GM03348 (cell line): ENCODE data around the gene GRIP1.

Experiments used
- DNase-seq: peaks from one replicate; pipeline ENCODE4 v3.0.0; 2012; ENCODE audit warnings: low spot score

Gene GRIP1

DNA sequence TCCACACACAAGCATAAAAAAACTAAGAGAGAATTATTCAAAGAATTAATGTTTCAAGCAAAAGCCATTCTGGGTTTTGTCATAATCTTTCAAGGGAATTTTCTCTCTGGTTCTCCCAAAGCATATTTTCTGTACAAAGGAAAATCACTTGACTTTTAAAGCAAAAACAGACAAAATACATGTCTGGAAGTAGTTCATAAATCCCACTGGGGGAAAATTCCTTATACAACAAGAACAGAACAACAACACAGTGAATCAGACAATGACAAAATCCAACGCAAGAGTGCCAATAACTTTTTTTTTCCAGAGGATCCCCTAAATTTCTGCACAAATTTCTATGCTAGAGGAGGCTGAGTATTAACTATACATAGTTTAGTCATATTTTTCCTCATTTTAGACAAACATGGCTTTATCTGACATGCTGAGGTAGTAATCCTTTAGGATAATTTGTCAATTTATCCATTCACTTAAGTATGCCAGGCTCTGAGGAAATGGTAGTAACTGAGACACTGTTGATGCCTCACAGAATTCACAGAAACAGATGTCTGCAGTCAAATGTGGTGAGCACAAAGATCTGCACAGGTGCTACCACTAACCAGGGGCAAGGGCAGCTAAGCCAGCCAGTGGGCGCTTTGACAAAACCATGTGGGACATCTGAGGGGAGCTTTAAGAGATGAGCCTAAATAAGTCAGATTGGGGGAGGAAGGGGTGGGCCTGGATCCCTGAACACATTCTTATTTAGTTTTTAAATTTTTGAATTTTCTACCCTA, 38.0 kb downstream of the GRIP1 start:
- no peak for DNase-seq

DNA sequence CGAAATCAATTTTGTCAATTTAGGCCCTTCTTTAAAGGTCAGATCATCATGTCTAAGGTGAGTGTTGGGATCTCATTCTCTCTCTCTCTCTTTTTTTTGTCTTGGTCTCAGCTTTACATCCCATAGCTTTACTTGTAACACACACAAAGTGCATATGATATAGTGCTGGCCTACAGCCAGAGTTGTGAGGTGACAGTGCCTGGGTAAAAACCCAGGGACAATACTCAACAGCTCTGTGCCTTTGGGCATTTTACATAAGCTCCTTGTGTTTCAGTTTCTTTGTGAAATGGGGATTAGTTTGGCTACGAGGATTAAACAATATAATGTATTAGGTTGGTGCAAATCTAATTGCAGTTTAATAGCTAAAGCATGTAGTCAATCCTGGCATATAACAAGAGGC, 40.2 kb downstream of the GRIP1 start:
- no peak for DNase-seq

DNA sequence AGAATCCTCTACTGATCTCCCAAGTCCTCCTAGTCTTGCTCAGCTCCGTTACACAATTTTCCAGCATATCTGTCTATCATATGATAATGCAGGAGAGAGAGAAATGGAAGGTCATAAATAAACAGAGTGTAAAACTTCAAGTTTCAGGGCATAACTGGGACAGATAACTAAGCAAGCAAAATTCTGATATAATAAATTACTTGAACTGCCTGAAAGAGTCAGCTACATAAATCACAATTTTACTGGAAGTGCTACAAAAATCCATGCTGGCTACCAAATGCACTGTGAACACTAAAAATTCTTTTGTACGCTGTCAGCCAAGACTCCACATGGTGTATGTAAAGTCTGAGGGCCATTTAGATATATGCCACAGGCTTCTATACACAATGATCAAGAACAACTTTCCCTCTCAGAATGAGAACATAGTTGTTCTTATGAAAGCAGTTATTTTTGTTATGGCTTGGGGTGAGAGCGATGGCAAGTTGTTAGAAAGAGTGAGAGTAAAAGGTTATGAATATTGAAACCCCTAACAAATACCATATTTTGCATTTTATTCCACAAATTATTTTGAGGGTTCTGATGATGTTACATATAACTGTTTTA, 41.1 kb downstream of the GRIP1 start:
- no peak for DNase-seq

DNA sequence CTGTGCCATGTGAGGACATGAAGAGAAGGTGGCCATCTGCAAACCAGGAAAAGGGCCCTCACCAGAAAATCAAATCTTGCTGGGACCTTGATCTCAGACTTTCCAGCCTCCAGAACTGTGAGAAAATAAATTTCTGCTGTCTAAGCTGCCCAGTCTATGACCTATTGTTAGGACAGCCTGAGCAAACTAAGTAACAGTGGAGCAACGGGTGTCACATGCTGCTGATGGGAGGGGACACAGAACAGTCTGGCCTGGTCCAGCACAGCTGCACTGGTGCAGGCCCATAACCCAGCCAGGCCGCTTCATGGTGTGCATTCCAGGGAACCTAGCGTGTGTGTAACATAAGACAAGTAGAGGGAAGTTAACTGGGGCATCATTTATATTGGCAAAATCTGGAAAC, 42.1 kb downstream of the GRIP1 start:
- DNase-seq, result no peak

DNA sequence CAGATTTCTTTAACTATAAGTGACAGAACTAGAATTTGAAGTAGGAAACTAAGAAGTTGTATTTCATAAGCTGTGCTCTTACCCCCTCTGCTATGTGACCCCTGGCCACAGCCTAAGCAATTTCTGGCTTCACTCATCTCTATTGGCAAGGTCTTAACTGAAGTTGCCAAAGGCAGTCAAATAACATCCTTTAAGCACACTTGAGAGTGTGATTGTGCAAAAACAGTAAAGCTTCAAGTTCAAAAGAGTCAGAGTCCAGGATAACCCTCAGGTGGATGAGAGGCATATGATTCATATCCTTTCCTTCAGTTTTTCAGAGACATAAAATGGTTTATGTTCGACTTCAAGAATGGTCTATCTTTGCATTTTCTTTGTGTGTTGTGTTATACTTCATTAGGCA, 45.2 kb downstream of the GRIP1 start:
- no peak for DNase-seq

DNA sequence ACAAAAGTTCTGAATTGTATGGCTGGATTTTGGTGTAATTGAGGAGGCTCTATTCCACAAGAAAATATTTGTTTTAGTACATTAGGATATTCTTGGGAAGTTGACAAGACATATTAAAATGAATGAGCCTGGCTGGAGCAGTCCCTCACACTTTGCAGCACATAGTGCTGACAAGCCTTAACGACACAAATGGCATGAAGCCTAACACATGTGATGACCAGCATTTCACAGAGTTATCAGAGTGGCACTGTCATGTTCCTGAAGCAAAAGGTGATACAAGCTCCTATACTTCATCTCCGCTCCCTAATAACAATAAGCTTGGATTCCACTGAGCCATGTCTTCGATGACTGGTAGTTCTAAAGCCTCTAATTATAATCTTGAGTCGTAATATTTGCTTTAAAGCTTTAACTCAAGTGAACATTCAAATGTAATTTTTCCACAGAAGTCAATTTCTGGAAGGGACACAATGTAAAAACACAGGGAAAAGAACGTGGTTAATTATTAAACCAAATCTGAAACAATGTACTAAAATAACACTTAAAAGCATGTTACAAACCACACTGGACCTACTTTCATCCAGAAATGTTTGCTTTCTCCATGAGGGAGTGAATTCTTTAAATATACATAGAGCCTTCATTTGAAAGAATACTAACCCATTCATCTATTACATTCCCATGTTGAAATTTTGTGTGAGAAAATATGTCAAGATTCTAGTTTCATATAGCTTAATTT, 49.6 kb downstream of the GRIP1 start:
- no peak for DNase-seq

DNA sequence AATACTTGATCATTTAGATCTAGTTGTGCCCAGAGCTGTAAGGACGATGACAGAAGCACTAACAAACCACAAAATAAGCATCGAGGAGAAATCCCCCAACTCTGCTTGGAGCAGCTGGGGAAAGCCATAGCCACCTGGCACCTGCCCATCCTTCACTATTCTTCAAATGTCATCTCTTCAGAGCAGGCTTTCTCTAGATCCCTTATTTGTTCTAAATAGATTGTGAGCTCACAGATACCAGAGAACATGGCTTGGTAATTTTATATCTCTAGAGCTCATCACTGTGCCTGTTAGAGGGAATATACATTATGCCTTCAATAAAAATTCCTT, 50.9 kb downstream of the GRIP1 start:
- DNase-seq, result no peak

DNA sequence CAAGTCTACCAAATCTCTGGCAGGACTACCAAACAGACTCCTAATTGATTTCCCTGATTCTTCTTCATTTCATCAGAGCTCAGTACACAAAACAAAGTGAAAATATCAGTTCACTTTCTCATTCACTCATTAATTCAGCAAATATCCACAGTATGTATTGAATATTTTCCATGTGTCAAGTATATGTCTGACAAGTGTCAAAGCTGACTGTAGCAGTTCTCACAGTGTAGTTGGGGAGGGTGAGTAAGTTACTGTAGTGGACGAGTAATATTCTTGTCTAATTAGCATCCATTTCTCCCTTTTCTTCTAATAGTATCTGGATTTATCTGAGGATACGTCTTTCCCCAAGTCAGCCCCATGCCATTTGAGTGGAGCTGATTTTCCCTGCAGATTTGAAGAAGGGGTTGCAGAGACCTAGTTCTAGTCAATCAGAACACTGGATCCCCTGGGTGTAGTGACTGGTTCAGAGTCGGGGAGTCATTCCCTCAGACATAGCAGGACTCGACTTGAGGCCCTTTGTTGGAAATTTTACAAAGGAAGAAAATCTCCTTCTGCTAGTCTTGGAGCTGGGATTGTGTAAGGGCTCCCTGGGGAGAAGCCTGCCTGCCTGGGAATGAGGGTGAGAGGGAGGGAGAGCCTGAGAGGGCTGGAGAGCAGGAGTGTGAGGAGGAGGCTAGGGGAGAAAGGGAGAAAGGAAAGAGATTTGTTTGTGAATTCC, 51.4 kb downstream of the GRIP1 start:
- peak; percentile 49 for DNase-seq

DNA sequence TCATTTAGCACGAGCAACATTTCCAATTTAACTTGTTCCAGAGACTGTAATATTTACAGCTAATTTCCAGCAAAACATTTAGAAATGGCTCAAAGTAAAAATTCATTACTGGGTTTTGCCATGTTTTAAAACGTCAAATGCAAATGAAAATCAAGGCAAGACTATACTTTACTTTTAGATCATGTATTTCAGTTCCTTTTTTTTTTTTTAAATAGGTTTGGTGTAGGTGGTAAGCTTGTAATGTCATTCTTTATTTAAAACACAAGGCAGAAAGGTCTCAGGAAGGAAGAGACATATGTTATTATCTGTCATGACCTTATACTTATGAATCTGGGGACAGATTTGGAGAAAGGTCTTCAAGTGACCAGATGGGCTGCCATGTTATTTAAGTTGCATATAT, 54.1 kb downstream of the GRIP1 start:
- DNase-seq, result no peak

DNA sequence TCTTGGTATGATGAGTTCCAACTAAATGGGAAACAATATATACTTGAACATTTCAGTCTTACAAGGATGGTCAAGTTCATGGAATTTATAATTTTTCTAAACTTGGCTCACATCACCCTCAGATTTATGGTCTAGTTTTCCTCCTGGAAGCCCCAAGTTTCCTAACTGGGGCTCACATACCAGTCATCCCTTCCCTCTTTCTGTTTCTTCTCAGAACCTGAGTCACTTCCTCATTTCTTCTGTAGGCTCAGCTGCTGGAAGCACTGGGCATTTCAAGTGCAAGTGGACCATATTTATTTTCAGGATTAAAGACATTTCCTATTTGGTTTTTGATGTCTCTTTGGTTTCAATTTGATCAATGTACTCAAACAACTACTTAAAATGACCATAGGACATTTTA, 55.4 kb downstream of the GRIP1 start:
- DNase-seq, result peak; percentile 13

DNA sequence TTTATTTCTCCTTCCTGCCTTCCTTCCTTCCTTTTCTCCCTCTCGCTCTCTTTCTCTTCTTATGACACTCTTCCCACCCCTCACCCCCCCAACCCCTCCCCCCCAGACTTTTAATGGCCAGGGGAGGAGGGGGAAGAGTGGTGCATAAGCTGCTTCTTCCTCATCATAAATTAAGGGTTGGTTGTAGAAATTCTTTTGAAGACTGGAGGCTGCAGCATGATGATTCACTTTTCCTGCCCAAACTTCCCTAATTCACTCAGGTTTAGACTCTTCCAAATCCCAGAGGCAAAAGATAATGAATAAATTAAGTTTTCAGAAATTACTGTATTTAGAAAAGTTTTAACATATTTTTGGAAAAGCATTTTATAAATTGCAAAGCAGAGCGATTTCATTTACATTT, 58.2 kb downstream of the GRIP1 start:
- DNase-seq, result no peak

DNA sequence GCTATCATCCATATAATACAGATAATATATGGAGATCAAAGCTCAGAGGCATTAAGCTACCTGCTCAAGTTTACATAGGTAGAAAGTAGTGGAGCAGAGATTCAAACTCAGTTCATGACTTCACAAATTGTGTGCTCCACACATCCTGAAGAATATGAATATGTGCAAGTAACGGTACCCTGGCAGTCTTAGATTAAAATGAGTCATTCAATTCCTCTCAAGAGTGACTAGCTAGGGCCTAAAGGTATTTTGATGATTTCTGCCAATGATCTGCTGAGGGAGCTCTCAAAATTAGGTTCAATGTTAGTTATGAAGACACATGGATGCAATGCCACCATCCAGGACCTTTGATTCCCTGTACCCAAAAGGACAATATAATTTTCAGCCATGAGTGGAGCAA, 58.9 kb downstream of the GRIP1 start:
- DNase-seq, result no peak

DNA sequence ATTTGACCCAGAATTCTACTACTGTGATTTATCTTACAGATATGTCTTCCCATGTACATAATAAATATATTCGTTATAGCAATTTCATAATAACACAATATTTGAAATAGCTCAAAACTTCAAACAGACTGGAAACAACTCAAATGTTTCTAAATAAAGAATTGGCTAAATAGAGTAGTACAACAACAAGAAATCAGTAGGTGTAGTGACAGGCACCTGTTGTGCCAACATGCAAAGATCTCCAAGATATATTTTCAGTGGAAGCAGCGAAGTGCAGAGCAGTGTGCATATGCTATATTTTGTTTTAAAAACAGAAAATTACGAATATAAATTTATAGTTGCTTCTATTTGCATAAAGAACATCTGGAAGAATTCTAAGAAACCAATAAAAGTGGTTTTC, 60.9 kb downstream of the GRIP1 start:
- no peak for DNase-seq

DNA sequence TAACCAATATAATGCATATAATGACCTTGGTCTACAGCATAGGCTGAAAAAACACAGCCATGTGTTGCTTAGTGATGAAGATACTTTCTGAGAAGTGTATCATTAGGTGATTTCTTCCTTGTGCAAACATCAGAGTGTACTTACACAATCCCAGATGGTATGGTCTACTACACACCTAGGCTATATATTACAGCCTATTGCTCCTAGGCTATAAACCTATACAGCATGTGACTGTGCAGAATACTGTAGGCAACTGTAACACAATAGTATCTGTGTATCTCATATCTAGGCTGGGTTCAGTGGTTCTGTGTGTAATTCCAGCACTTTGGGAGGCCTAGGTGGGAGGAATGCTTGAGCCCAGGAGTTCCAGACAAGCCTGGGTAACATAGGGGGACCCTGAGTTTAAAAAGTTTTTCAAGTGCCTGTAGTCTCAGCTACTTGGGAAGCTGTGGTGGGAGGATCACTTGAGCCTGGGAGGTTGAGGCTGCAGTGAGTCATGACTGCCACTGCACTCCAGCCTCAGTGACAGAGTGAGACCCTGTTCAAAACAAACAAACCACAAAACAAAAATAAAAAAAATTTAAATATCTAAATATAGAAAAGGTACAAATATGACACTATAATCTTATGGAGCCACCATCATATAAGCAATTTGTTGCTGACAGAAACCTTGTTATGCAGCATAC, 66.6 kb downstream of the GRIP1 start:
- DNase-seq, result no peak

DNA sequence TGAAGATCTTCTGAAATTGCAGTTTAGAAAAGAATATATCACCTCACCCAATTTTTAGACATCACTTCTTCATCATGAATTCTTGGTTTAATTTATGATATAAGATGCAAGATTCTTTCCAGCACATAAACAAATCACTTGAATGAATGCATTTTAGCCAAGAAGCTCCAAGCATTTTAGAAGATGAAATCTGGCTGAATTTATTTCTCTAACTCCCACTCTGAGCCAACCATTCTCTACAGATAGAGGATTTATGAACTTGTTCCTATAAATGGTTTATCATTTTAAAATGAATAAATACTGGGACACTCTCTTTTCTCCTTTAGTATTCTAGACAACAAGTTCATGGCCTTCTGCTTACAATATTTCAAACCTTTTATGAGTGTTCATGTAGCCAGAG, 71.7 kb downstream of the GRIP1 start:
- no peak for DNase-seq

DNA sequence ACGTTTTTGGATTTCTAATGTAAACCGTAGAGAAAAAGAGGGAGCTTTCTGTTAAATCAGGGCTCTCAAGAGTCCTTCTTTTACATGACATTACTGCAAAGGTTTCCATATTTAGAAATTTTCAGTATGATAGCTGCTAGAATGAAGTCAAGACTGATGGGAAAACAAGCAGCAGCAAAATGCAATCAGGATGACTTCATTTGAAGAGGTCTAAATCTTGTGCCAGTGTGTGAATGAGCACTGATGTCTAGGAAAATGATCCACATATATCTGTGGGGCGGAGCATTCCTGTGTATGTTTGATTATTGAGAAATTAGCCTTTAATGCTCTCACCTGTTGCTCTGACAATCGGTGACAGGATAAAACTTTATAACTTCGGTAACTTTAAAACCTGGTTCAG, 73.6 kb downstream of the GRIP1 start:
- no peak for DNase-seq

DNA sequence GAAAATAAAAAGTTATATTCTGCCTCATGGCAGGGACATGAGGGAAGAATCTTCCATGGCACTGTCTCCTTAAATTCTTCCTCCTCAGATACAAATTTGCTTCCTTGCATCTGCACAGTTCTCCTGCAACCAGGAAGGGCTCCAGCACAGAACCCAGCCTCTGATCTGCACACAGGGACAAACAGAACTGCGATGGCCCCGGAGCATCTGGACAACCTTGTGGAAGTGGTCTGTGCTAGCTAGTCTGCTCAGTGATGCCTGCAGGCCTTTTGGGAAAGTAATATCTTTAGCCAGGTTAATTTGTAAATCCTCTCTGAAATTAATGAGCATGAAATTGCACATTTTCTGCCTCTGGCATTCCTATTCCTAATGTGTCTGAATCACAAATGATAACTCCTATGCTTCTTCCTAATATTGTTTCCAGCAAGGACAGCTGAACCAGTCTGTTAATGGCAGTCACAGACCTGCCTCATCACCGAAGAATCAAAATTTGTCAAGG, 74.8 kb downstream of the GRIP1 start:
- no peak for DNase-seq

DNA sequence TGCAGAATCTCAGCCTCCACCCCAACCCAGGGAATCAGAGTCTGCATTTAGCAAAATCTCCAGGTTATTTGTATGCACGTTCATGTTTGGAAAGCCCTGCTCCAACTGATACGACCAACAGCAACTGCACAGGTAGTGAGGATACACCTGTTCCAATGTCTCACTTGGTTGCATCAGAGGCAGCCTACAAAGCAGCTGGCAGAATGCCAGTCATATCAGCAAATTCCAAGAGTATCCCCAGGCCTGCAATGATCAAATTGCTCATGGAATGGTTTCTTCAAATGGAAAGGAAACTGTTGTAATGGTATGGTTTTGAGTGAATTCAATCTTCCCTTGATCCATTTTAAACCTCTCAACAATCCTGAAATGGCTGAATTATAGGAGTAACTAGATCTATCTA, 75.4 kb downstream of the GRIP1 start:
- DNase-seq, result no peak

DNA sequence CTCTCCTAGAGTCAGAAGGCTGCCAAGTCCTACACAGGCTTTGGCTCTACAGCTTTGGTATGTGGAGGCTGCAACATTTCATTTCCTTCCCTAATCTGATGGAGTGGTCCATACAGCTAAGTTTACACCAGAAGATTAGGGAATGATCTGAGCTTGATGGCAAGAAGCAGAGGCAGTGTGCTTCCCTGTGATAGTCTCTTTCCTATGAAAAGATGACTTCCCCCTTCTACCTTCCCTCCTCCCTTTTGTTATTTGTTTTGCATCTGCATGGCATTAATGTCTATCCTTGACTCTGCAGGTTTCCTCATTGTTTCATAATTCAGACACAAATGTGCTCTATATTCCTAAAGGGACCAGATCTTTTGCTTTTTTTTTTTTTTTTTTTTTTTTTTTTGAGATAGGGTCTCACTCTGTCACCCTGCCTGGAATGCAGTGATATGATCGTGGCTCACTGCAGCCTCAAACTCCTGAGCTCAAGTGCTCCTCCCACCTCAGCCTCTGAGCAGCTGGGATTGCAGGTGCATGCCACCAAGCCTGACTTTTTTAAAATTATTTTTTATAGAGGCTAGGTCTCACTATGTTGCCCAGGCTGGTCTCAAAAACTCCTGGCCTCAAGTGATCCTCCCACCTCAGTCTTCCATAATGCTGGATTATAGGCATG, 76.3 kb downstream of the GRIP1 start:
- no peak for DNase-seq

DNA sequence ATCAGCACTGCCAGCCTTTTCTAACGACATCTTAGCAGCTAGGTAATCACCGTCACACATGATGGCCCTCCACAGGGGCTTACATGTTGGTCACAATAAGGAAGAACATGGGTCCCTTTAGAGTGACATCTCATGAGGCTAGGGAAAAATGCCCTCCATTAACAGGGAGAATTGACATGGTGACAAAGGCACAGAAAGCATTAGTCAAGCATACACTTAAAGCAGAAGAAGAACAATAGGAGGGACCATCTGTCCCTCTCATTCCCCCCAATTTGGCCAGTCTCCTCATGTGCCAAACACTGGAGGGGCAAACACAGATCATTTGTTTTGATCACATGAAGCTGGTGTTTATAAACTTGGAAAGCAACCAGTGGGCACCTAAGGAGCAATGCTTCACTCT, 78.0 kb downstream of the GRIP1 start:
- DNase-seq, result no peak

DNA sequence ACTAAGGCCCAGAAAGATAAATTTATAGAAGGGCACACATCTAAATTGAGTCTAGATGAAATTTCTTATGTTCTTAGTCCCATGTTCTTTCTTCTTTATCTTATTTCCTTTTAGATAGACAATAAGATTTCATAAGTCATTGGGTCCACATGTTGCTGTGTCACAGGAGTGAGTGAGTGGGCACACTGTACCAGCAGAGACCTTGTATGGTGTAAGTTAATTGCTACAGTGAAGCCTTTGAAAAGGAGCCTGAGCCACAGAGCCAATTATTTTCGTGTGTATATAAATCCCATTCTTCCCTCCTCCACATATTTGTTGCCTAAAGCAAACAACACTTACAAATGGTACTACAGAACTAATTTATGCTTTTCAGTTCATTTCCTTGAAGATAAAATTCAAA, 79.1 kb downstream of the GRIP1 start:
- no peak for DNase-seq

DNA sequence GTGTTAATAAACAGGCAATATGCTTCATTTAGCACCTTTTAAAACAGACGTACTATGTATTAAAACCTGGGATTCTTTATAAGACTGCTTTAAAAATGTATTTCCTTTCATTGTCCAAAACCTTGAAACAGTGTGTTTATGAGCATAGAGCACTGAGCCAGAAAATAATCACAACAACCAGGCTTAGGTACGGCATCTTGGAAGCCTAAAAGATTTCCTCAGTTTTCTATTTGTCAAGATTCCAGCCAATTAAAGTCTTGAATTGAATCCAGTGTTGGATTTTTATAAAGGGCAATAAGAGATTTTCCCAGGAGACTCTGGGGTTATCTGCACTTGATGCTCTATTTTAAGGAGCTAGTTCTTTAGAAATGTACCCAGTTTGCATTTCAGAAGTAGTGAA, 80.3 kb downstream of the GRIP1 start:
- no peak for DNase-seq
